NB4 (cell line): ENCODE data around the gene LAMB3.

Experiments used
- CTCF ChIP-seq: IDR thresholded peaks from one replicate; pipeline ENCODE4 v1.5.1; 2012; ENCODE audit warnings: low read depth, low read length
- MAX ChIP-seq: IDR thresholded peaks from 2 replicates; pipeline ENCODE4 v1.6.1; 2011; ENCODE audit warnings: low read depth, low read length
- POLR2A ChIP-seq: IDR thresholded peaks from 2 replicates; pipeline ENCODE4 v1.6.1; 2011; ENCODE audit warnings: mild to moderate bottlenecking; ENCODE audit not compliant: insufficient read length; ENCODE audit errors: extremely low read depth

GRCh38 chr1:209643285-209644020 lies 8.8 kb downstream of the LAMB3 start:
- TF ChIP-seq CTCF = no peak
- no peak for TF ChIP-seq POLR2A
- TF ChIP-seq MAX = no peak
